C4-2B (cell line): ENCODE data around the gene CEP83.

ENCODE experiments used
- ZFX ChIP-seq: fragments of 450-650 bp; IDR thresholded peaks from 2 replicates; pipeline ENCODE4 v1.6.1; 2017
- TF ChIP-seq, protein P1 (sequence below): fragments of 450-650 bp; conservative IDR thresholded peaks from 2 replicates; pipeline ENCODE4 v1.5.1; 2017; ENCODE audit warnings: mild to moderate bottlenecking

DNA sequence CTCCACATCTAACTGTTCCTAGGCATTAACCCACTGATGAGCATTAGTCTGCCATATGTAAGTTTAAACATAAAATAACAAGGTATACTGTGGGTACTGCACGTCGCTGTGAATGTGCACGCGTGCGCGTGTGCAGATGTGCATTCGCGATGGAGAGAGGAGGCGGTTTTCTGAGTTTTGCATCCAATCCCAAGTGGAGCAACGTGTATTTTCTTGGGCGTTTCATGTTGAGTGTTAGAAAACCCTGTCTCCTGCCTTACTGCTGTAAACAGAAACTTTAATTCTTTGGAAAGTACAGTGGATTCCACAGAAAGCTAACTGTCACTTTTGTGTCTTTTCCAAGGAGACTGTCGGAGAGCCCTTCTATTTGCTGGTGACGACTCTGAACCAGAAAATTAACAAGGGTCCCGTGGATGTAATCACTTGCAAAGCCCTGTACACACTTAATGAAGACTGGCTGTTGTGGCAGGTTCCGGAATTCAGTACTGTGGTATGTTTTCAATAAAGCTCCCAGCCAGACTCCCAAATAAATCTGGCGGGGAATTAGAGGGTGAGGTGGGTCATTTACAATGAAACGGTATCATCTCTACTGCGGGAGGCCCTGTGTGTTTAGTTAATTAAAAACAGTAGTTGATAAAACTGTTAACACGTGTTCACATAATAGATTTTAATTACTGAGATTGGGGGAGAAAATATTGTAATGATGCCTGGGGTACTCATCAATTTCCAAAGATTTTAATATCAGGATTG is 194.8 kb downstream of the CEP83 start:
- TF ChIP-seq, protein P1, sequence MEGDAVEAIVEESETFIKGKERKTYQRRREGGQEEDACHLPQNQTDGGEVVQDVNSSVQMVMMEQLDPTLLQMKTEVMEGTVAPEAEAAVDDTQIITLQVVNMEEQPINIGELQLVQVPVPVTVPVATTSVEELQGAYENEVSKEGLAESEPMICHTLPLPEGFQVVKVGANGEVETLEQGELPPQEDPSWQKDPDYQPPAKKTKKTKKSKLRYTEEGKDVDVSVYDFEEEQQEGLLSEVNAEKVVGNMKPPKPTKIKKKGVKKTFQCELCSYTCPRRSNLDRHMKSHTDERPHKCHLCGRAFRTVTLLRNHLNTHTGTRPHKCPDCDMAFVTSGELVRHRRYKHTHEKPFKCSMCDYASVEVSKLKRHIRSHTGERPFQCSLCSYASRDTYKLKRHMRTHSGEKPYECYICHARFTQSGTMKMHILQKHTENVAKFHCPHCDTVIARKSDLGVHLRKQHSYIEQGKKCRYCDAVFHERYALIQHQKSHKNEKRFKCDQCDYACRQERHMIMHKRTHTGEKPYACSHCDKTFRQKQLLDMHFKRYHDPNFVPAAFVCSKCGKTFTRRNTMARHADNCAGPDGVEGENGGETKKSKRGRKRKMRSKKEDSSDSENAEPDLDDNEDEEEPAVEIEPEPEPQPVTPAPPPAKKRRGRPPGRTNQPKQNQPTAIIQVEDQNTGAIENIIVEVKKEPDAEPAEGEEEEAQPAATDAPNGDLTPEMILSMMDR, result no peak
- no peak for TF ChIP-seq ZFX
